Endothelial cell (in vitro differentiated cells): ENCODE data around the gene VAV2. TPM values are rescaled to one million over a fixed set of nuclear protein-coding genes. Genes with fewer than 3 reads are reported as not detected.

Source experiments
- DNase-seq: peaks from one replicate; pipeline ENCODE4 v3.0.0; 2021; ENCODE audit warnings: low spot score
- H3K27ac Mint-ChIP-seq: one replicate; pipeline ENCODE4 v1.8.0; 2021; ENCODE audit warnings: mixed read lengths, inconsistent platforms; ENCODE audit not compliant: unreplicated experiment
- H3K27me3 Mint-ChIP-seq: one replicate; pipeline ENCODE4 v1.8.0; 2021; ENCODE audit warnings: mild to moderate bottlenecking, moderate library complexity, mixed read lengths, inconsistent platforms; ENCODE audit not compliant: unreplicated experiment
- H3K36me3 Mint-ChIP-seq: one replicate; pipeline ENCODE4 v1.8.0; 2021; ENCODE audit warnings: mild to moderate bottlenecking, low read depth, mixed read lengths, inconsistent platforms; ENCODE audit not compliant: unreplicated experiment
- H3K4me1 Mint-ChIP-seq: one replicate; pipeline ENCODE4 v1.8.0; 2021; ENCODE audit warnings: mild to moderate bottlenecking, mixed read lengths, inconsistent platforms; ENCODE audit not compliant: unreplicated experiment
- H3K4me3 Mint-ChIP-seq: one replicate; pipeline ENCODE4 v1.8.0; 2021; ENCODE audit warnings: mild to moderate bottlenecking, mixed read lengths, inconsistent platforms; ENCODE audit not compliant: unreplicated experiment
- H3K9me3 Mint-ChIP-seq: one replicate; pipeline ENCODE4 v1.8.0; 2021; ENCODE audit warnings: mixed read lengths, inconsistent platforms; ENCODE audit not compliant: unreplicated experiment
- CTCF ChIP-seq: fragments of 200-600 bp; sonication (generic); IDR thresholded peaks from one replicate; pipeline ENCODE4 v1.5.0; 2021; ENCODE audit warnings: antibody characterized with exemption; ENCODE audit not compliant: unreplicated experiment
- total RNA-seq: library from RNA; stranded (reverse); fragmentation: NEBNext Ultra II Directional; extraction: Animal tissue kit (Norgen Biotek cat#: 25700); gene quantifications from one replicate; pipeline ENCODE4 v1.2.1, GENCODE V29; 2021; ENCODE audit not compliant: unreplicated experiment

VAV2 gene
- total RNA-seq, 1 donor from 2014 or later: 27.2 TPM

- Mint-ChIP-seq H3K9me3 (no peaks in the 10 kb centered on the region), H3K27me3 (peaks cover 21% of the 10 kb centered on the region), H3K4me3 (peak overlapping the region; percentile 84), H3K4me1 (peaks cover 5% of the 10 kb centered on the region), H3K36me3 (peaks cover 18% of the 10 kb centered on the region), H3K27ac (no peak overlapping the region)
- TF ChIP-seq CTCF: no peak
- no peak for DNase-seq
Observed at GRCh38 chr9:133791735-133792649, 200.1 kb downstream of the VAV2 start.

- TF ChIP-seq CTCF: no peak
- no peak overlapping the region for H3K4me3 Mint-ChIP-seq
- H3K27me3 Mint-ChIP-seq: peaks cover 21% of the 10 kb centered on the region
- H3K27ac Mint-ChIP-seq: no peak overlapping the region
- peaks cover 7% of the 10 kb centered on the region for H3K4me1 Mint-ChIP-seq
- peaks cover 20% of the 10 kb centered on the region for H3K36me3 Mint-ChIP-seq
- H3K9me3 Mint-ChIP-seq: no peaks in the 10 kb centered on the region
- no peak for DNase-seq
Observed at GRCh38 chr9:133791069-133791468, 201.1 kb downstream of the VAV2 start.

- Mint-ChIP-seq H3K27me3 (peaks cover 18% of the 10 kb centered on the region), H3K4me1 (peaks cover 7% of the 10 kb centered on the region), H3K27ac (no peak overlapping the region), H3K36me3 (peaks cover 15% of the 10 kb centered on the region), H3K4me3 (no peak overlapping the region), H3K9me3 (no peaks in the 10 kb centered on the region)
- TF ChIP-seq CTCF: no peak
- DNase-seq: no peak
Observed at GRCh38 chr9:133789778-133790177, 202.3 kb downstream of the VAV2 start.

- H3K36me3 Mint-ChIP-seq: peaks cover 14% of the 10 kb centered on the region
- peak overlapping the region; percentile 9 for H3K27ac Mint-ChIP-seq
- peaks cover 19% of the 10 kb centered on the region for H3K27me3 Mint-ChIP-seq
- peak; percentile 18 for DNase-seq
- H3K4me3 Mint-ChIP-seq: no peak overlapping the region
- peaks cover 7% of the 10 kb centered on the region for H3K4me1 Mint-ChIP-seq
- no peak for TF ChIP-seq CTCF
- no peaks in the 10 kb centered on the region for H3K9me3 Mint-ChIP-seq
Observed at GRCh38 chr9:133788819-133789717, 203.1 kb downstream of the VAV2 start.
